K562 (cell line): ENCODE data around the gene RNF214. TPM values are rescaled to one million over a fixed set of nuclear protein-coding genes. Genes with fewer than 3 reads are reported as not detected.

ENCODE experiments used
- ATAC-seq: fragments of 200-7000 bp; cut with Tn5 transposase; 3 replicates; pipeline ENCODE4 v1.9.1; 2020; ENCODE audit warnings: moderate library complexity
- BruUV-seq: library from RNA; stranded (reverse); fragments of 400-500 nt; replicated peaks from 2 replicates; lab custom pipeline; 2021; lab: Mats Ljungman, UMichigan
- CTCF ChIA-PET: fragments of 300-600 bp; formaldehyde crosslinking; extraction: SDS; loops from one replicate; lab custom pipeline; 2021; ENCODE audit warnings: low intra/inter-chr PET ratio; lab: Yijun Ruan, JAX
- POLR2A ChIA-PET: fragments of 300-600, 350-650 bp; sonication (Branson Sonifier 250); formaldehyde crosslinking; extraction: SDS; loops from one replicate; lab custom pipeline; 2021; ENCODE audit warnings: antibody characterized with exemption, inconsistent platforms; lab: Yijun Ruan, JAX
- DNase-seq, 4 experiments: peaks; one replicate each; pipeline versions ENCODE4 v3.0.0 to v3.0.0-alpha.2; 2011 to 2018; ENCODE audit warnings: low spot score in 3 of 4, mixed read lengths in 3 of 4; ENCODE audit errors: extremely low read depth in 1 of 4
- FAIRE-seq: peaks from 2 replicates; lab custom pipeline; 2011; peaks lifted over from hg19 to GRCh38; lab: Jason Lieb, UNC
- H2AFZ ChIP-seq: 2 replicates; pipeline ENCODE4 v1.6.0; 2011; ENCODE audit warnings: low read depth, low read length, control low read depth, inconsistent platforms
- H3K27ac ChIP-seq: fragments of 200-600 bp; 3 replicates; pipeline ENCODE4 v1.8.0; 2011; ENCODE audit warnings: low read depth, mild to moderate bottlenecking, control low read depth, inconsistent platforms, low read length, moderate library complexity, mixed read lengths; ENCODE audit errors: extremely low read depth
- H3K27me3 ChIP-seq, 2 experiments: fragments of 300-600 bp in 1 of 2; 2 replicates in 1 of 2; 3 replicates in 1 of 2; pipeline versions ENCODE4 v1.6.0 to v1.8.0; 2011; ENCODE audit warnings: inconsistent platforms in 2 of 2, low read length in 2 of 2, mild to moderate bottlenecking in 1 of 2, mixed read lengths in 1 of 2, moderate library complexity in 1 of 2; ENCODE audit not compliant: control insufficient read depth in 2 of 2, insufficient read depth in 2 of 2
- H3K36me3 ChIP-seq: fragments of 300-600 bp; 3 replicates; pipeline ENCODE4 v1.8.0; 2011; ENCODE audit warnings: mild to moderate bottlenecking, low read length, inconsistent platforms; ENCODE audit not compliant: control insufficient read depth, insufficient read depth
- H3K4me1 ChIP-seq, 2 experiments: fragments of 200-600 bp in 1 of 2; replicated peaks in 1 of 2; 2 replicates in 1 of 2; 3 replicates in 1 of 2; pipeline versions ENCODE4 v1.5.1 to v1.8.0; 2011; ENCODE audit warnings: inconsistent platforms in 2 of 2, low read length in 2 of 2, mild to moderate bottlenecking in 1 of 2, mixed read lengths in 1 of 2, moderate library complexity in 1 of 2; ENCODE audit not compliant: control insufficient read depth in 2 of 2, insufficient read depth in 2 of 2
- H3K4me2 ChIP-seq: 2 replicates; pipeline ENCODE4 v1.6.1; 2011; ENCODE audit warnings: low read length, control low read depth, inconsistent platforms, mixed read lengths; ENCODE audit not compliant: insufficient read depth
- H3K4me3 ChIP-seq: fragments of 200-600 bp; sonication (generic), shearing (Covaris generic); 2 replicates; pipeline ENCODE4 v1.5.1; 2016; ENCODE audit warnings: control low read depth, inconsistent platforms
- H3K79me2 ChIP-seq: fragments of 200-600 bp; 3 replicates; pipeline ENCODE4 v1.8.0; 2011; ENCODE audit warnings: low read length, inconsistent platforms; ENCODE audit not compliant: control insufficient read depth, insufficient read depth
- H3K9ac ChIP-seq, 2 experiments: 2 replicates each; pipeline versions ENCODE4 v1.6.0 to v1.6.1; 2011; ENCODE audit warnings: low read depth in 2 of 2, low read length in 2 of 2, control low read depth in 1 of 2, inconsistent platforms in 1 of 2, mild to moderate bottlenecking in 1 of 2, mixed read lengths in 1 of 2; ENCODE audit not compliant: insufficient read depth in 1 of 2
- H3K9me1 ChIP-seq: one replicate; pipeline ENCODE4 v1.6.0; 2011; ENCODE audit warnings: inconsistent platforms, mild to moderate bottlenecking, low read length, moderate library complexity; ENCODE audit not compliant: control insufficient read depth, insufficient read depth
- H3K9me3 ChIP-seq: replicated peaks from 2 replicates; pipeline ENCODE4 v1.5.1; 2011; ENCODE audit warnings: low read depth, low read length, inconsistent platforms; ENCODE audit not compliant: control insufficient read depth, insufficient read depth
- H4K20me1 ChIP-seq: replicated peaks from 2 replicates; pipeline ENCODE4 v1.6.1; 2011; ENCODE audit warnings: low read length, inconsistent platforms, mixed read lengths; ENCODE audit not compliant: control insufficient read depth, insufficient read depth
- HDAC1 ChIP-seq, 2 experiments: fragments of 450-650 bp; IDR thresholded peaks; 2 replicates each; pipeline ENCODE4 v1.6.1; 2016 to 2017; ENCODE audit warnings: inconsistent platforms in 1 of 2, mild to moderate bottlenecking in 1 of 2, moderate library complexity in 1 of 2
- IFI16 ChIP-seq: fragments of 250-450 bp; sonication (Bioruptor Pico); IDR thresholded peaks from 2 replicates; pipeline ENCODE4 v2.1.2; 2022; ENCODE audit warnings: mild to moderate bottlenecking, inconsistent platforms
- SMAD2 ChIP-seq: fragments of 150-350 bp; IDR thresholded peaks from 2 replicates; pipeline ENCODE4 v1.6.1; 2014; ENCODE audit warnings: low read depth, mild to moderate bottlenecking, low read length
- TAF7 ChIP-seq: fragments of 450-650 bp; IDR thresholded peaks from 2 replicates; pipeline ENCODE4 v1.6.1; 2016; ENCODE audit warnings: missing genetic modification characterization, missing compliant biosample characterization
- ZNF175 ChIP-seq: fragments of 200-800 bp; sonication (Bioruptor generic); IDR thresholded peaks from 2 replicates; pipeline ENCODE4 v1.6.1; 2016; ENCODE audit warnings: low read depth, mild to moderate bottlenecking, missing genetic modification characterization, missing compliant biosample characterization
- WGBS: fragments of 100-300 bp; shearing (Covaris generic); methylation state at CpG from one replicate; pipeline ENCODE4 v1.1.6; 2016; ENCODE audit warnings: low coverage, mixed read lengths; ENCODE audit not compliant: insufficient coverage; ENCODE audit errors: missing lambda C conversion rate; 5-methylcytosine and 5-hydroxymethylcytosine counted together
- in situ Hi-C: fragments of 300-500 bp; cut with MboI; formaldehyde crosslinking; loops from 4 replicates; pipeline ENCODE4 v1.15.0; 2018; ENCODE audit warnings: inconsistent platforms, mixed read lengths
- intact Hi-C: fragments of 100-400 bp; cut with micrococcal nuclease; formaldehyde crosslinking; loops from 2 replicates; pipeline ENCODE4 v1.14.2; 2022
- polyA plus RNA-seq, 8 experiments: library from polyadenylated mRNA; depleted of rRNA in 4 of 8; stranded (reverse) in 5 of 8; unstranded in 3 of 8; fragments of >200 nt; fragmentation: Nextera tagmentation in 2 of 8; fragmentation: Illumina TruSeq in 1 of 8; extraction: Ambion mirVana in 2 of 8; extraction: Trizol in 1 of 8; gene quantifications; 2 replicates each; pipeline versions ENCODE4 v1.2.1 to v1.2.3, GENCODE V29; 2011 to 2014; ENCODE audit warnings: inconsistent platforms in 1 of 8, missing spikeins in 1 of 8
- total RNA-seq, 7 experiments: library from RNA; depleted of rRNA in 6 of 7; stranded (reverse); fragments of >200 nt in 6 of 7; fragmentation: Illumina TruSeq in 2 of 7; extraction: Trizol in 2 of 7; gene quantifications; 2 replicates each; pipeline versions ENCODE4 v1.2.1 to v1.2.3, GENCODE V29; 2011 to 2021; ENCODE audit warnings: low replicate concordance in 1 of 7
- TF ChIP-seq, protein P1 (sequence below): fragments of 450-650 bp; IDR thresholded peaks from 2 replicates; pipeline ENCODE4 v1.6.1; 2014; ENCODE audit warnings: low read depth, mild to moderate bottlenecking, moderate library complexity, borderline replicate concordance
- TF ChIP-seq, protein P2 (sequence below): fragments of 200-600 bp; sonication (generic); IDR thresholded peaks from one replicate; pipeline ENCODE4 v1.6.1; 2012; ENCODE audit warnings: mild to moderate bottlenecking, low read depth, low read length, inconsistent platforms

RNF214 gene
- total and polyA plus RNA-seq, 9 of the 15 experiments (the other 6 are each of a cell fraction or from before 2014, with no cell fraction given): 6.6 to 24.8 (median 11.9) TPM

DNA sequence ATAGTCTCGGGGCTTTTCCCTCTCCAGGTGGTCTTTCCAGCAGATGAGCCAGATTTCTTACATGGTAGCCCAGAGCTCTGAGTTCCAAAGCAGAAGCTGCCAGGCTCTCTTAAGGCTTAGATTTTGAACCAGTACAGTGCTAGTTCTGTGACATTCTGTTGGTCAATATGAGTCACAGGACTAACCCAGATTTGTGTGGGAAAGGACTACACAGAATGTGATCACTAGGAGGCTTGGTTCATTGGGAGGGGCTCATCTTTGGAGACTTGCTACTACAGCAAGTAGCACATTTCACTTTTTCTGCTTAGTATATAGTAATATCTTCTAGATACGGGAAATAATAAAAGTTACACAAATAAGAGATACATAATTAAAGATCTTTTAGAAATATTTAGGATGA, 24.1 kb downstream of the RNF214 start:
- ATAC-seq: no peak
- no peaks in the 10 kb centered on the region for H3K27me3 ChIP-seq
- peaks cover 17% of the 10 kb centered on the region; the same call in 2 of the 3 replicates for H3K36me3 ChIP-seq
- POLR2A ChIA-PET: interaction anchor here (0.6 kb wide), 1 partner anchor 32 kb away, joined by 3 read pairs; no protein-coding TSS in a partner anchor
- no peaks in the 10 kb centered on the region for H4K20me1 ChIP-seq
- H3K9me3 ChIP-seq: no peaks in the 10 kb centered on the region
- no peak overlapping the region for H3K9ac ChIP-seq
- no peaks in the 10 kb centered on the region for H3K9me1 ChIP-seq
- CTCF ChIA-PET: no interaction called here
- DNase-seq: no peak
- H3K4me3 ChIP-seq: no peak overlapping the region
- no peak overlapping the region for H3K27ac ChIP-seq
- TF ChIP-seq HDAC1 (IDR thresholded peaks at IDR 0.05) (no peak), IFI16 (CRISPR knock-in tag) (no peak), SMAD2 (no peak), TAF7 (no peak), ZNF175 (no peak)
- TF ChIP-seq, protein P1, sequence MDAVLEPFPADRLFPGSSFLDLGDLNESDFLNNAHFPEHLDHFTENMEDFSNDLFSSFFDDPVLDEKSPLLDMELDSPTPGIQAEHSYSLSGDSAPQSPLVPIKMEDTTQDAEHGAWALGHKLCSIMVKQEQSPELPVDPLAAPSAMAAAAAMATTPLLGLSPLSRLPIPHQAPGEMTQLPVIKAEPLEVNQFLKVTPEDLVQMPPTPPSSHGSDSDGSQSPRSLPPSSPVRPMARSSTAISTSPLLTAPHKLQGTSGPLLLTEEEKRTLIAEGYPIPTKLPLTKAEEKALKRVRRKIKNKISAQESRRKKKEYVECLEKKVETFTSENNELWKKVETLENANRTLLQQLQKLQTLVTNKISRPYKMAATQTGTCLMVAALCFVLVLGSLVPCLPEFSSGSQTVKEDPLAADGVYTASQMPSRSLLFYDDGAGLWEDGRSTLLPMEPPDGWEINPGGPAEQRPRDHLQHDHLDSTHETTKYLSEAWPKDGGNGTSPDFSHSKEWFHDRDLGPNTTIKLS: no peak
- TF ChIP-seq, protein P2, sequence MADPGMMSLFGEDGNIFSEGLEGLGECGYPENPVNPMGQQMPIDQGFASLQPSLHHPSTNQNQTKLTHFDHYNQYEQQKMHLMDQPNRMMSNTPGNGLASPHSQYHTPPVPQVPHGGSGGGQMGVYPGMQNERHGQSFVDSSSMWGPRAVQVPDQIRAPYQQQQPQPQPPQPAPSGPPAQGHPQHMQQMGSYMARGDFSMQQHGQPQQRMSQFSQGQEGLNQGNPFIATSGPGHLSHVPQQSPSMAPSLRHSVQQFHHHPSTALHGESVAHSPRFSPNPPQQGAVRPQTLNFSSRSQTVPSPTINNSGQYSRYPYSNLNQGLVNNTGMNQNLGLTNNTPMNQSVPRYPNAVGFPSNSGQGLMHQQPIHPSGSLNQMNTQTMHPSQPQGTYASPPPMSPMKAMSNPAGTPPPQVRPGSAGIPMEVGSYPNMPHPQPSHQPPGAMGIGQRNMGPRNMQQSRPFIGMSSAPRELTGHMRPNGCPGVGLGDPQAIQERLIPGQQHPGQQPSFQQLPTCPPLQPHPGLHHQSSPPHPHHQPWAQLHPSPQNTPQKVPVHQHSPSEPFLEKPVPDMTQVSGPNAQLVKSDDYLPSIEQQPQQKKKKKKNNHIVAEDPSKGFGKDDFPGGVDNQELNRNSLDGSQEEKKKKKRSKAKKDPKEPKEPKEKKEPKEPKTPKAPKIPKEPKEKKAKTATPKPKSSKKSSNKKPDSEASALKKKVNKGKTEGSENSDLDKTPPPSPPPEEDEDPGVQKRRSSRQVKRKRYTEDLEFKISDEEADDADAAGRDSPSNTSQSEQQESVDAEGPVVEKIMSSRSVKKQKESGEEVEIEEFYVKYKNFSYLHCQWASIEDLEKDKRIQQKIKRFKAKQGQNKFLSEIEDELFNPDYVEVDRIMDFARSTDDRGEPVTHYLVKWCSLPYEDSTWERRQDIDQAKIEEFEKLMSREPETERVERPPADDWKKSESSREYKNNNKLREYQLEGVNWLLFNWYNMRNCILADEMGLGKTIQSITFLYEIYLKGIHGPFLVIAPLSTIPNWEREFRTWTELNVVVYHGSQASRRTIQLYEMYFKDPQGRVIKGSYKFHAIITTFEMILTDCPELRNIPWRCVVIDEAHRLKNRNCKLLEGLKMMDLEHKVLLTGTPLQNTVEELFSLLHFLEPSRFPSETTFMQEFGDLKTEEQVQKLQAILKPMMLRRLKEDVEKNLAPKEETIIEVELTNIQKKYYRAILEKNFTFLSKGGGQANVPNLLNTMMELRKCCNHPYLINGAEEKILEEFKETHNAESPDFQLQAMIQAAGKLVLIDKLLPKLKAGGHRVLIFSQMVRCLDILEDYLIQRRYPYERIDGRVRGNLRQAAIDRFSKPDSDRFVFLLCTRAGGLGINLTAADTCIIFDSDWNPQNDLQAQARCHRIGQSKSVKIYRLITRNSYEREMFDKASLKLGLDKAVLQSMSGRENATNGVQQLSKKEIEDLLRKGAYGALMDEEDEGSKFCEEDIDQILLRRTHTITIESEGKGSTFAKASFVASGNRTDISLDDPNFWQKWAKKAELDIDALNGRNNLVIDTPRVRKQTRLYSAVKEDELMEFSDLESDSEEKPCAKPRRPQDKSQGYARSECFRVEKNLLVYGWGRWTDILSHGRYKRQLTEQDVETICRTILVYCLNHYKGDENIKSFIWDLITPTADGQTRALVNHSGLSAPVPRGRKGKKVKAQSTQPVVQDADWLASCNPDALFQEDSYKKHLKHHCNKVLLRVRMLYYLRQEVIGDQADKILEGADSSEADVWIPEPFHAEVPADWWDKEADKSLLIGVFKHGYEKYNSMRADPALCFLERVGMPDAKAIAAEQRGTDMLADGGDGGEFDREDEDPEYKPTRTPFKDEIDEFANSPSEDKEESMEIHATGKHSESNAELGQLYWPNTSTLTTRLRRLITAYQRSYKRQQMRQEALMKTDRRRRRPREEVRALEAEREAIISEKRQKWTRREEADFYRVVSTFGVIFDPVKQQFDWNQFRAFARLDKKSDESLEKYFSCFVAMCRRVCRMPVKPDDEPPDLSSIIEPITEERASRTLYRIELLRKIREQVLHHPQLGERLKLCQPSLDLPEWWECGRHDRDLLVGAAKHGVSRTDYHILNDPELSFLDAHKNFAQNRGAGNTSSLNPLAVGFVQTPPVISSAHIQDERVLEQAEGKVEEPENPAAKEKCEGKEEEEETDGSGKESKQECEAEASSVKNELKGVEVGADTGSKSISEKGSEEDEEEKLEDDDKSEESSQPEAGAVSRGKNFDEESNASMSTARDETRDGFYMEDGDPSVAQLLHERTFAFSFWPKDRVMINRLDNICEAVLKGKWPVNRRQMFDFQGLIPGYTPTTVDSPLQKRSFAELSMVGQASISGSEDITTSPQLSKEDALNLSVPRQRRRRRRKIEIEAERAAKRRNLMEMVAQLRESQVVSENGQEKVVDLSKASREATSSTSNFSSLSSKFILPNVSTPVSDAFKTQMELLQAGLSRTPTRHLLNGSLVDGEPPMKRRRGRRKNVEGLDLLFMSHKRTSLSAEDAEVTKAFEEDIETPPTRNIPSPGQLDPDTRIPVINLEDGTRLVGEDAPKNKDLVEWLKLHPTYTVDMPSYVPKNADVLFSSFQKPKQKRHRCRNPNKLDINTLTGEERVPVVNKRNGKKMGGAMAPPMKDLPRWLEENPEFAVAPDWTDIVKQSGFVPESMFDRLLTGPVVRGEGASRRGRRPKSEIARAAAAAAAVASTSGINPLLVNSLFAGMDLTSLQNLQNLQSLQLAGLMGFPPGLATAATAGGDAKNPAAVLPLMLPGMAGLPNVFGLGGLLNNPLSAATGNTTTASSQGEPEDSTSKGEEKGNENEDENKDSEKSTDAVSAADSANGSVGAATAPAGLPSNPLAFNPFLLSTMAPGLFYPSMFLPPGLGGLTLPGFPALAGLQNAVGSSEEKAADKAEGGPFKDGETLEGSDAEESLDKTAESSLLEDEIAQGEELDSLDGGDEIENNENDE: no peak
- intact Hi-C loops: no loop called here
- no peak for FAIRE-seq
- no peak overlapping the region for H2AFZ ChIP-seq
- H3K4me2 ChIP-seq: no peak overlapping the region
- no peaks in the 10 kb centered on the region; the same call in 2 of the 3 replicates for H3K79me2 ChIP-seq
- WGBS: 54% methylated on average over 2 of the region's 2 CpGs
- no peaks in the 10 kb centered on the region for H3K4me1 ChIP-seq
- BruUV-seq: no TSS peak
- in situ Hi-C loops: no loop called here
